CD4-positive, alpha-beta T cell treated with Interleukin-6 at 100 ng/mL for 8 hours (primary cell): Measurements from ENCODE around the gene ZMAT5.
A peak's percentile ranks its signal among the peaks of the same experiment; 100 is the strongest.

Experiments used
- DNase-seq: peaks from one replicate; pipeline ENCODE4 v3.0.0-alpha.2; 2020; ENCODE audit warnings: mixed read lengths, low spot score

ZMAT5 gene

DNA sequence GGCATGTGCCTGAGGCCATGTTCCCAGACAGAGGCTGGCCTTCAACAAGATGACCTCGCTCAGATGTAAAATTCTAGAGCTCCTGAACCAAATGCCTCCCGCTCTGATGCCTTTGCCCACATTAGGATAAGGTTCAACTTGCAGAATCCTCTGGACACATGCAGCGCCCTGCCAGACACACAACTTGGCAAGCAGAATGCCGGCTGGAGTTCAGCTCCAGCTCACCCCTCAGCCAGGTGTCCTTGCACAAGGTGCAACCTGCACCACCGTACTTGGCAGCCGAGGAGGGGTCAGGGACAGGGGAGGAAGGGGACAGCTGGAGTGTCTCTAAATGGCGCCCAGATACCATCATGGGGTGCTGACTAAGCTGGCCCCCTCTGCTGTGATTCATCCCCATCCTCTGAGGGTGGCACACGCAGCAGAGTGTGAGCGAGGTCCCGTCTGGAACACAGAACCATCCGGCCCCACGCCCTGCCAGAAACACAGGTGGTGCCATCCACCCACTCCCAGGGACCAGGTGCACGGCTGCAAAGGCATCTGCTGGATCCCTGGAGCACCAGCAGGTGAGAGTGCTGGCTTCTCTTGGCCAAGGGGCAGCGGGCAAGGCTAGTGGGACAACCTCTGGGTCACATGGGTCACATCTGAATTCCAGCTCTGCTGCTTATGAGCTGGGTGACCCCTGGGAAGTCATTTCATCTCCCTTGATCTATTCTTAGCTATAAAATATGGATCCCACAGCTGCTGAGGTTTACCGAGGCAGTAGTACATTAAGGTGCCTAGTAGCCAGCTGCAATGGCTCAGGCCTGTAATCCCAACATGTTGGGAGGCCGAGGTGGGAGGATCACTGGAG, 12.8 kb downstream of the ZMAT5 start:
- no peak for DNase-seq

GRCh38 chr22:29751669-29752068, 15.1 kb downstream of the ZMAT5 start:
- DNase-seq, result no peak

GRCh38 chr22:29750559-29751538, 16.0 kb downstream of the ZMAT5 start:
- DNase-seq, result peak; percentile 18

- no peak for DNase-seq
Observed at GRCh38 chr22:29750029-29750428, 16.8 kb downstream of the ZMAT5 start.

- DNase-seq, result no peak
Observed at GRCh38 chr22:29748248-29748893, 18.4 kb downstream of the ZMAT5 start.

DNA sequence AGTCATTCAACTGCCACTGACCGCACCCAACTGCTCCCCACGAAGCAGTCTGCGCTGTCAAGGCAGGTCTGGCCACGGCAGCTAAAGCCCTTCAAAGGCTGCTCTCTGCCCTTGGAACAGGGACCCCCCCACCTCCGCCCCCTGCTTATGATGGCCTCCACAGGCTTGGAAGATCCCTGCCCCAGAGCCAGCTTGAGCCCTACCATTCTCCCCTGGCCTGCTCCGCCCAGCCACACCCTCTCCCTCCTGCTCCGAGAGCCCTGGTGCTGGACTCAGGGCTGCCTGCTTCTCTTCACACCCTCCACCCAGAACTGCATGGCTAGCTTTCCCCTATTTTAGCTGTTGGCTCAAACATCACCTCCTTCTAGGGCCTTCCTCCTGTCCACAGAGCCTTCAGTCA, 19.0 kb downstream of the ZMAT5 start:
- DNase-seq, result no peak

DNA sequence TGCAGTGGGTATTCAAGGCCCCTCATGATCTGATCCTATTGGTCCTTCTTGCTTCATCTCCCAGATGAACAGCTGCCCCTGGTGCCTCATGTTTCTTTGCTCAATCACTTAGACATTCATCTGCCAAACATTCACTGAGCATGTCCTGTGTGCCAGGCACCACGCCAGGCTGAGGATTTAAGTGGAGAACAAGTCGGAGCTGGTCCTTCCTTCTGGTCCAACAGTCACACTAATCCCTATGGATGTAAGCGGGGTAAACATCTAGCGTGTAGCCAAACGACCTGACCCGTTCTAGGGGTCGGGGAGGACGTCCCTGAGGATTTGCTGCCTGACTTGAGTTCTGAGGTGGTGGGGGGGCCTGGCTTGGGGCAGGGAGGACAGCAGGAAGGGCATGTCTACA, 21.9 kb downstream of the ZMAT5 start:
- no peak for DNase-seq

DNA sequence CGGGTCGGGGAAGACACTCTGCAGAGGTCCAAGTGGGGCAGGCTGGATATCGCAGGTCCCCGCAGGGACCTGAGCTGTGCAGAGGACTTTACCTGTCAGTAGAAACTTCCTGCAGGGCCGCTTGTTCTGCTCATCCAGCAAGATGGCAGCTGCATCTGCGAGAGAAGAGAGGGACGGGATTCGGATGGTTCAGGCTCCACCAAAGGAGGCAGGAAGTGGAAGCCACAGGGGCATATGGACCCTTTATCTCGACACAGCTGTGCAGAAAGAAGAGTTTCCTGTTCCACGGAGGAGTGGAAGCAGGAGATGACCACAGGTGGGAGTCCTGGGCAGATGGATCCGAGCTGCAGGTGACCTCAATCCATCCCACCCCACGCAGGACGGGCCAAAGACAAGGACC, 24.5 kb downstream of the ZMAT5 start:
- DNase-seq, result no peak

DNA sequence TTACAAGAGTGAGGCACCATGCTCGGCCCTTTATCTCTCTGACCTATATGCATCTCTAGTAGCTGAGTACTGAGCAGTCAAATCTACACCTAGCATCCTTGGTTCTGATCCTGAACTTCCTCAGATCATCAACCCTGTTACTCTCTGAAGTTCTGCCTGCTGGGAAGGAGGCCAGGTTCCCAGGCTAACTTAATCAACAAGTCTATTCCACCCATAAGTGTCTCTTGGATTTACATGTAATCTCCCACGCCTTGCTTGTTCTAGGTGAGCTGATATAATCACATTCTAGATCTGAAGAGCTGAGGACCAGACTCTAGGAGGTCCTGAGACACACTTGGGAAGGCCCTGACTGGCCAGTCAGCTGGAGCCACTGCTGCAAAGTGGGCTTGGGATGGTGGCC, 24.9 kb downstream of the ZMAT5 start:
- no peak for DNase-seq

GRCh38 chr22:29740216-29740615, 26.6 kb downstream of the ZMAT5 start:
- no peak for DNase-seq

DNA sequence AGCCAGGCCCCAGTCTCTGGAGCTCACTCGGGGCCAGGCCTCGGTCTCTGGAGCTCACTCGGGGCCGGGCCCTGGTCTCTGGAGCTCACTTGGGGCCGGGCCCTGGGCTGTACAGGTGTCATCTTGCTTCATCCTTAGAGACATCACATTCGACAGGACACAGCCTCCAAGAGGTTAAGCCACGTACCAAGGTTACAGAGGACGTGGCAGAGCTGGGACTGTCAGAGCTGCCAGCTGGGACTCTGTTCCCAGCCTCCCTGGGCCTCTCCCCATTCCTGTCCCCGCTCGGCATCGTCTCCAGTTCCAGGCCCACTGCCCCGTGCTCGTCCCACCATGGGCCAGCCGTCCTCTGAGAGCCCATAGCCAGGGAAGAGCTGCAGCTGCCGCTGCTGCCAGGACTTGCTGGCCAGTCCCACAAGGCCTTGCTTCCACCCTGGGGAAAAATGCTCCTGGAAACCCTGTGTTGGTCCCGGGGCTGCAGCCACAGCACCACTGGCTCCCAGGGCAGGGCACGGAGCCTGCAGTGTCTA, 27.4 kb downstream of the ZMAT5 start:
- DNase-seq, result no peak

DNA sequence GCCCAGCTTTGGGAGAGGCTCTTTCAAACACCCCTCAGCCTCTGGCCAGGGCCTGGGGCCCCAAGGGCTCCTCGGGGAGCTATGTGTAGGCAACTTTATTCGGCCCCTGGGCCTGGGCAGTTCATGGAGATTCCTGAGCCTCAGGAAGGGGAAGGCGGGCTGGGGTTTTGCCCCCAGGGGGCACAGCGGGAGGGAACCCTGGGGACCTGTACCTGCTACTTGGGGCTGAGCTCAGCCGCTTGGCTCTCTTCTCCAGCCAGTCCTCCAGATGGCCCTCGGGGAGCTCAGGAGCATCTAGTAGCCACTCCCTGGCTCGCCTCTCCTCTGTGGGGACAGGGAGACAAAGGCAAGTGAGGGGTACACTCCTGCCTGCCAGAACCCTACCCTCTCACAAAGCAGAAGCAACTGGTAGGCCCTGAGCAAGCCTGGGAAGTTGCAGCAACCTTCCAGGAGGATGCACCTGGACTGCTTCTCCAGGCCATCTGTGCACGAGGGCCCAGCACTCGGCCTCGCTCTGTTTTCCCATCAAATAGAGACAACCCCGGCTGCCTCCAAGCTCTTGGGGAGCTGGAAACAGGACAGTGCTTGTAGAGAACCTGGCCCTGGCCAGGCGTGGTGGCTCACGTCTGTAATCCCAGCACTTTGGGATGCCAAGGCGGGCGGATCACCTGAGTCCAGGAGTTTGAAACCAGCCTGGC, 28.5 kb downstream of the ZMAT5 start:
- no peak for DNase-seq

GRCh38 chr22:29737251-29738117, 29.3 kb downstream of the ZMAT5 start:
- no peak for DNase-seq

DNA sequence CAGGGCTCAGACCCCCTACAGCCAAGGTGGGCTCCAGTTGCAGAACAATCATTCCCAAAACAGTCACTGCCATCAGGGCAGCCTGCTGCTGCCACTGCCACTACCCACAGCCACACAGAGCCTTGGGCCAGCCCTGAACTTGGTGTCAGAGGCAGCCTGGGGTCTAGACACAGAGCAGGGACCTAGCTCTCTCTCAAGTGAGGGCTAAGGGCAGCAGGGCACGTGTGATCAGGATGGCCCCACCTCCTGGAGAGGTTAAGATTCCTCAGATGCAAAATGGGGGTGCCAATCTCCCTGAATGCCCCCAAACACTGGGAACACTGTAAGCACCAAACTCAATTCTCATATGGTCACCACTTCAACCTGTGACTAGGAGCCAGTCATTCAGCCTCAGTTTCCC, 31.4 kb downstream of the ZMAT5 start:
- DNase-seq, result no peak

GRCh38 chr22:29734838-29735237, 32.0 kb downstream of the ZMAT5 start:
- no peak for DNase-seq

DNA sequence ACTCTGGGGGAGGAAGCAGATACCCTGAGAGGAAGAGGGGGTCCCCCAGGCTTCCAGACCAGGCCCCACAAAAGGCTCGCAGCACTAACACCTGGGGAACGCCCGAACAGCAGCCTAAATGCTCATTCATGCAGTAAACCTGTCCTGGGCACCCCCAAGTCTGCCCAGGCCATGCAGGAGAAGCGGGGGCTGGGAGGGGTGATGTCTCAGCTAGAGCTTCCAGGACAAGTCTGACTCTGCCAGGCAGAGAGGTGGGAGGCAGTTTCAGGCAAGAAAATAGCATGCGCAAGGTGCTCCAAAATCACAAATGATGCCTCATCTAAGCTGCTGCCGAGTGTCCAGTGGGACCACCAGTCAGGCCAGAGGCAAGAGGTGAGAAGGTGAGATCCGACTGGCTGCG, 32.4 kb downstream of the ZMAT5 start:
- no peak for DNase-seq

GRCh38 chr22:29733362-29734201, 33.2 kb downstream of the ZMAT5 start:
- DNase-seq, result no peak

DNA sequence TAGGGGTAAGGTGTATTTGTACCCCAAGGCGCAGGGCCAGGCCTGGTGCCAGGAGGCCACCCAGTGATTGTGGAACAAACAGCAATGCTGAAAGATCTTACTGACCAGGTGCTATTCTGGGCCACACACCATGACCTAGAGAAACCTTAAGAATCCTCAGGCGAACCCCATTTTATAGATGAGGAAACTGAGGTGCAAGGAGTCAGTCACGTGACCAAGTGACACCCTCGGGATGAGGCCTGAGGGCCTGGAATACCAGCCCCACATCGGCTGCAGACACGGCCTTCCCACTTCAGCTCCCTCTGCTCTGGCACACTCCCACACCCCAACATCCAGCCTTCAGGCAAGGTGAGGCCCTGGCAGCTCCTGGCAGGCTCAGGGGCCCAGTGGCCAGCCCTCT, 33.9 kb downstream of the ZMAT5 start:
- DNase-seq, result no peak

DNA sequence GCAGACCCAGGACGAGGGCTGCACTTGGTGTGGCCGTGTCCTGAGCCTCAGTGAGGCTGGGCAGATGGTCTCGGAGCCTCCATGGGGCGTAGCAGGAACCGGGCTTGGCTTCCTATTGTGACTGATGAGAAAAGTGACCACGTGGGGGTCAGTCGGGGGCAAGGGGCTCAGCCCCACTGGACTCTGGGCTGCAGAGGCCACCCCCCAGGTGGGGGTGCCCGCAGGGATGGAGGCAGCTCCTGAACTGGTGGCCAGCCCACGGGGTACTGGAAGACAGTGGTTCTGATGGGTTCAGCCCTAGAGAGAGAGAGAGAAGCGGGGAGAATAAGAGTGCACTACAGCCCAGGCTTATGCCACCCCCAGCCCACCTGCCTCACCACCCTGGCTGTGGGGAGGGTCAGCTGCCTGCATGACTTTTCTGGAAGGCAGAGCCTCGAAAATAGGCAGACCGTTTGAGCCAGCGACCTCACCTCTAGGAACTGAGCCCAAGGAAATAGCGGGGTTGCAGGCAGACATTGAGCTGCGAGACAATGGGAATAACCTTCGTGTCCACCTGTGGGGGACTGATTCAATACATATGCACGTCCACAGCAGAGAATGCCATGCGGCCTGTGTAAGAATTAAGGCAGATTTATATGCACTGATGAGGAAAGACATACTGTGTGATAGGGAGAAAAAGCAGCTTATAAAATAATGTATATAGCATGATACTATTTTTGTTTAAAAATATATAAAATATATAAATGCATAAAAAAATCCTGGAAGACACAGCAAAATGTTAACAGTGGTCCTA, 35.6 kb downstream of the ZMAT5 start:
- no peak for DNase-seq
